Colon (tissue), 2 donors: ENCODE results near the gene MZT2A.
"Not testable (repeated sequence)": the region's sequence is repeated elsewhere in the genome, so short reads cannot be mapped to it uniquely, and the experiment has no call there.

ENCODE experiments used
- FAIRE-seq: peaks from 2 replicates; lab custom pipeline; 2012; peaks lifted over from hg19 to GRCh38; lab: Jason Lieb, UNC
- donor health status: control.
- donor health status: control.

Gene MZT2A

GRCh38 chr2:131447981-131448380 lies 44.2 kb downstream of the MZT2A start:
- FAIRE-seq = not testable (repeated sequence)

GRCh38 chr2:131445896-131446295 lies 46.3 kb downstream of the MZT2A start:
- FAIRE-seq = no peak

GRCh38 chr2:131445515-131445797 lies 46.7 kb downstream of the MZT2A start:
- FAIRE-seq = not testable (repeated sequence)

GRCh38 chr2:131444736-131445514 lies 47.3 kb downstream of the MZT2A start:
- not testable (repeated sequence) for FAIRE-seq

GRCh38 chr2:131440742-131441468 lies 51.3 kb downstream of the MZT2A start:
- FAIRE-seq = not testable (repeated sequence)
